Stimulated activated CD4-positive, alpha-beta T cell treated with anti-CD3 and anti-CD28 coated beads, TNF-alpha, amount 100 ng/mL, for 1 hour (primary cell): Measurements from ENCODE around the gene STEAP3.

ENCODE experiments used
- DNase-seq, 3 donors: peaks; one replicate each; pipeline ENCODE4 v3.0.0-alpha.2; 2020; ENCODE audit warnings: low read depth in 3 of 3, low spot score in 1 of 3

STEAP3 gene, protein sequence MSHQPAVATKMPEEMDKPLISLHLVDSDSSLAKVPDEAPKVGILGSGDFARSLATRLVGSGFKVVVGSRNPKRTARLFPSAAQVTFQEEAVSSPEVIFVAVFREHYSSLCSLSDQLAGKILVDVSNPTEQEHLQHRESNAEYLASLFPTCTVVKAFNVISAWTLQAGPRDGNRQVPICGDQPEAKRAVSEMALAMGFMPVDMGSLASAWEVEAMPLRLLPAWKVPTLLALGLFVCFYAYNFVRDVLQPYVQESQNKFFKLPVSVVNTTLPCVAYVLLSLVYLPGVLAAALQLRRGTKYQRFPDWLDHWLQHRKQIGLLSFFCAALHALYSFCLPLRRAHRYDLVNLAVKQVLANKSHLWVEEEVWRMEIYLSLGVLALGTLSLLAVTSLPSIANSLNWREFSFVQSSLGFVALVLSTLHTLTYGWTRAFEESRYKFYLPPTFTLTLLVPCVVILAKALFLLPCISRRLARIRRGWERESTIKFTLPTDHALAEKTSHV

DNA sequence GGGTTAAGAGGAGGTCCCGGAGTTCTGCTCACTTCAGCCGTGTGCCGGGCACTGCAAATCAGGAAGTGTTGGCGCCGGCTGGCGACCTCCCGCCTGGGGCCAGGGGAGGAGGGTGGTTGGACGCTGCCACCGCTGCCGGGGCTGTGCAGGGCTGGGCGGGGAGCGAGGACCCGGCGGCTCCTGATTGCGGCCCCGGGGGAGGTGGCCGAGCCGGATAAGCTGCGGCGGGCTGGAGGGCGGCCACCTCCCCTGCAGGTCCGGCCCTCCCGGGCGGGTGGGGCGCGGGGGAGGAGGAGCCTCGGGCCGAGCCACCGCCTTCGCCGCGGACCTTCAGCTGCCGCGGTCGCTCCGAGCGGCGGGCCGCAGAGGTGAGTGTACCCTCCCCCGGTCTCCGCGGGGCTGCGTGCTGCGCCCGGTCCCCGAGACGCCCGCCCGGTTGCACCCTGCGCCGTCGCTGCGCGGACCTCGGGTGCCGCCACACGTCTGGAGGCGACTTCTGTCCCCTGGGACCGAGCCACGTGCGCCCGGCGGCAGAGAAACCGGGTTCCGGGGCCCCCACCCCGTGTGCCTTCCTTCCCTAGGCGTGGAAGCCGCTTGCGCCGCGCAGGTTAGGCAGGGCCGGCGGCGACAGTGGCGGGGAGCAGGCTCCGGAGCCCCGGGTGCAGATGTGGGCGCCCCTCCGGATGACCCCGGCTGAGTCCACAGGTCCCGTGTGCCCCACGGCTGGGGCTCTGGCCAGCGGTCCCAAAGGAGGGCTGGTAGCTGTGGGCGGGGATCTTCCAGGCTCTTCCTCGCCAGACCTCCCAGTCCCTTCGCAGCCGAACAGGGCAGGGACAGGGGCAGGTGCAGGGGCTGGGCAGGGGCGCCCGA, at the start of gene STEAP3:
Gene STEAP3 (plus strand): TSS at position 314 of the 870 bp plus-strand sequence. CDS start 7,179 bp downstream, outside the sequence.
- no peak for DNase-seq

DNA sequence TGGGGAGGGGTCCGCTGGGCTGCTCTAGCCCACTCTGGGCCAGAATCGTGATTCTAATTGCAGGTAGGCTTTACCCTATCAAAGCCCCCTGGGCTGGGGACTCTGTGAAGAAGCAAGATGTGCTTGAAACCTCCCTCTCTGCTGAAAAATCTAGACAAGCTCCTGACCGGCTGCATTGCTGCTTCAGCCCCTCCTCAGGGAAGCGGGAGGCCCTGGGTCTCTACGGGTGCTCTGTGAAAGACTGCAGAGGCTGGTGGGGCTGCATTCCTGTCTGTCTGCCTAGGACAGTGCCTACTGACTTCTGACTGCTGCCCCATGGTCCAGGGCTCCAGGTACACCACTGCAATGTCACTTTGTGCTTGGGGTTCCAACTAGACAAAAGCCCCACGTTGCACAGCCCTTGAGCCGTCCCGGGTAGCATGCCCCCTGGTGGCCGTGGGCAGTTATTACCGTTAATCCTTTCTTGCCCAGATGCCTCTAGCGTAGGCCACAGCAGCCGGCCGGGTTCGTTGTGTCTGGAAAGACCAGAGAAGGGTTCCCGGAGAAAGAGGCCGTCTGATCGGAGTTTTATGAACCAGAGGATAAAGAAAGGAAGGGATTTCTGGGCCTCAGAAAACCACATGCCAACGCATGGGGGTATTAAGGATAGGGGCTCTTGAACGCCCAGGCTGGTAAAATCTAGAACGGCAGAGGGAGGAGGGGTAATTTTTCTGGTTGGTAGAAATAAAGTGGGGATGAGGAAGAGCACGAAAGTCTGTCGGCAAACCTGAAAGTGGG, 49.2 kb upstream of the STEAP3 start:
- DNase-seq = peak; percentile 14 to 44 (median 20)

DNA sequence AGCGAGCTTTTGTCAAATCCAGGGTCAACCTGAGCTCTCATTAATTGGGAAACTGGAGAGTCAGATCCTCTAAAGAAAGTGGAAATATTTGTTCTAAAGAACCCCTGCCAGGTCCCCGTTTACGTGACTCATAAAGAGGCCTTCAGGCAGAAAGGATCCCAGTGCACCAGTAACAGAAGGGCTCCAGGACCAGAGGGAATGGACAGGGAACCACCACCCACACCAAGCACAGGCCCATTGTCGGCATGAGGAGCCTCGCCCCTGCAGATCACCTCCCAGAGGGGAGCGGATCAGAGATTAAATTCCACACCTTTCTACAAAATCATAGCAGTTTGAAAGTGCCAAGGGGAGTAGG, 48.7 kb upstream of the STEAP3 start:
- no peak for DNase-seq

DNA sequence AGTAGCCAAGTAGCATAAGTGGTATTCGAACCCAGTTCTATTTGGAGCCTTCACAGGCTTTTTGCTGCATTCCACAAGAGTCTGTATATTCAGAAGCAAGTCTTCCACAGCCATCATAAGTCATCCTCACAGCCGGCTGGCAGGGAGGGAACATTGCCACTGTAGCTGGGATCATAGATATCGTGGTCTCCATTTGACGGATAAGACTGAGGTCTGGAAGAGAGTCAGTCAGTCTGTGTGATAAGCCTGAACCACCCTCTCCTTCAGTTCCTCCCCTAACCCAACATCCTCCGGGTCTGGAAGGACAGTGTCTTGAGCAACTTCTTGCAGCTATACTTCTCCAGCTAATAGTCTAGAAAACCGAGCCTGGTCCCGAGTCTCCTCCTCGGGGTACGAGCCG, 48.1 kb upstream of the STEAP3 start:
- DNase-seq = no peak

DNA sequence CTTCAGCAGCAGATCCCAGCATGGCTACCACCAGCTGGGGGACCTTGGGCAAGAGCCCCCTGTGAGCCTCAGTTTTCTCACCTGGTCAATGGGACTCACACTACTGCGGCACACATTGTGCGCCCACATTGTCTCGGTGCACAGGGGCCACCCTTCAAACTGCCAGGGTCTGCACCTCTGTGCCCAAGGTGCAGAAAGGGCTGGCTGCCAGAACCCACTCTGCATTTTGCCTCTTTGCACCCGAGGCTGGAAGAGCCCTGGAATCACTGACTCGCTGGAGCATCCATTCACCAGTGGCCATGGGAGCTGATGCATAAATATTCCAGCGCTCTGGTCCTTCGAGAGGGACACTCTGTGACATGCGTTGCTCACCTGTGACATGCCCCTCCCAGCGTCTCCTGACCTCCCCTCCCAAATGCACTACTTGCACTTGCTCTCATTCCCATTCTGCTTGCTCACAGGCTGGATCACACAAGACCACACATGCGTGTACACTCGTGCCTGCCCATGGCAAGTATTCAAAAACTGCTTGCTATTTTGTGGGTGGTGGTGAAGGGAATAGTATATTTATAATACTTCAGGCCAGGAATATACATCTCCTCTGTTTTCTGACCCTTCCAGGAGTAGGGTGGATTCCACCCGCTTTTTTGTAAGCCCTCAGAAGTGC, 46.3 kb upstream of the STEAP3 start:
- no peak for DNase-seq

DNA sequence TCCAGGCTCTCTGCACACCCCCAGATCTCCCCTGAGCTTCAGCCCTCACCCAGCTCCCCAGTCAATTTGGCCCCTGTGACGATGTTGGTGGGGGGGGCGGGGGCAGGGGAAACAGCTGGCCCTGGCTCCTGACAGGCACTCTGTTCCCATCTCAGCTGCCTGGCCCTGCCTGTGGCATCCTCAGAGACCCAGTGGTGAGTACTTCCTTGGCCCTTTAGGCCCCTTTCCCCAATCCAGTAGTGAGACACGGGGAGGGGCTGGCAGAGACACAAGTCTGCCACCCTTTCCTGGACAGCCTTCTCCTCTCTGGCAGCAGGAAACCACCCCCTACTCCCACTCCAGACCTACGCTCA, 45.8 kb upstream of the STEAP3 start:
- DNase-seq = no peak

DNA sequence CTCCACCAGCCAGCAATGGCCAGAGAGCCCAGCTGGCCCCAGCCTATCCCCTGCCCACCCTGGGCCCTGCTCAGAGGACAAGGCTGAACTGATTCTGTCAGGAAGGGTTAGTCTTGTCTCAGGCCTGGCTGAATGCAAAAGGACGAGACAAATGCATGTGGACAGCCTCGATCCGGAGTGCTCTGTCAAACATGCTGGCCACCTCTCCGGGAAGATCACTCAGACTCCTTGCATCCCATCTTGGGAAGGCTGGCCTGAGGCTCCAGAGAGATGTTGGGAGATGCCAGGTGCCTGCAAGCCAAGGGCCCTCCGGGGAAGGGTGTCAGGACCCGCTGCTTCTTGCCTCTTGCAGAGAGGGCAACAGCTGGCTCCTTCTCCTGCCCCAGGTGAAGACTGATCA, 44.9 kb upstream of the STEAP3 start:
- no peak for DNase-seq

DNA sequence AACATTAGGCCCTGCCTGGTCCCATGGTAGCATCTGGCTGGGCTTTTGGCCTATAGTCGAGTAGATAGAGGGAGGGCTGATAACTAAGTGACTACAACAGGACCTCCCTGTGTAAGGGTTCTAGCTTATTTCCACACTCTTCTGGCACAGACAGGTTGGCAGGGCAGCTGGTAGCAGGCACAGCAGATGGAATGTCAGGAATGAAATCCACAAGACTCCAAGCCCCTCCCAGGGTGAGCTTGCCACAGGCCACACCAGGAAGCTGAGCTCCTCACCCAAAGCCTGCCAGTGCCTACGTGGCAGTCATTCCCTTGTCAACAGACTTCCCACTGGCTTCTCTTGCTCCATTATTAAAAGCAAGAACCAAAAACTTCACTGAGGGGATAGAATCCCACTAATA, 44.4 kb upstream of the STEAP3 start:
- DNase-seq = no peak

DNA sequence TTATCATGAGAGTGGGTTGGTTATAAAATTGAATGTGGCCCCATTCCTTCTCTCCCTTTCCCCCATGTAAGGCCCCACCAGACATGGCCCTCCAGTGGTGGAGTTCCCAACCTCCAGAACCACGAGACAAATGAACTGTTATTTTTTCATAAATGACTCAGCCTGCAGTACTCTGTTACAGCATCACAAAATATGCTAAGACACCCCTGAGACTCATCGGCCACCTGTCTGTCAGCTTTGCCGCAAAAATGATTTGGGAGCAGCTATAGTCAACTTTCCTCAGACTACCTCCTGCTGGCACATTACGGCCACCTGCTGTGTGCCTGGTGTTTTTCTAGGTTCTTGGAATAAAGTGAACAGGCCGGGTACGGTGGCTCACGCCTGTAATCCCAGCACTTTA, 43.6 kb upstream of the STEAP3 start:
- no peak for DNase-seq

DNA sequence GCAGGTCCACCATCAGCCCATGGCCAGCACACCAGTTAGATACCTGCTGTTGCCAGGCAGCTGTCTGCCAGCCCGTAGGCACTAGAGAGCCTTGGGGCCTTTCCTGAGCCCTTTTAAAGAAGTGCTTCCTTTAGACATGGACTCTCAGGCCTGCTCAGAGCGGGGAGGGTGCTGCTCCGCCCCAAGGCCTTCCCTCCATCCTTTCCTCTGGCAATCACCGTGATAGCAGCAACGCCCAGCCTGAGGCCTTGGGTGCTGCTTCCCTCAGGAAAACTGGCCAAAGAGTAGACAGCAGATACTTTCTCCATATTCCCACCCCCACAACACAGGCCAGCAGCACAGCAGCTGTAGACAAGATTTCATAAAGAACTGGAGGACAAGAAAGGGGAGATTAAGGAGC, 42.7 kb upstream of the STEAP3 start:
- no peak for DNase-seq

DNA sequence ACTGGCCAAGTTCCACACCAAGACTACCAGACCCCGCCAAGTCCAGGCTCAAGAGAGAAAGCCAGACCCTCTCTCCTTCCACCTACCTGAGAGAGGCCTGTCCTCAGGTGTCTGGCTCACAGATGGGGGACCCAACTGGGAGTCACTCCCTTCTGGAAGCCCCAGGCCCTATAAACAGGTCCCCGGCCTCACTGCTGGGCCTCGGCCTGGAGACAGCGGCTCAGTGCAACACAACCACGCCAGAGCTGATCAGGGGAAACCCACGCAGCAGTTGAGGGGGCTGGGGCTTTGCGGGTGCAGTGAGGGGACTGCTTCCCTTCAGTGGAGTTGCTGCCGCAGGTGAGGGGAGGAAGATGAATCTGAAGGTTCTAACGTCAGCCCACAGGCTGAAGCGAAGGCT, 42.2 kb upstream of the STEAP3 start:
- no peak for DNase-seq

DNA sequence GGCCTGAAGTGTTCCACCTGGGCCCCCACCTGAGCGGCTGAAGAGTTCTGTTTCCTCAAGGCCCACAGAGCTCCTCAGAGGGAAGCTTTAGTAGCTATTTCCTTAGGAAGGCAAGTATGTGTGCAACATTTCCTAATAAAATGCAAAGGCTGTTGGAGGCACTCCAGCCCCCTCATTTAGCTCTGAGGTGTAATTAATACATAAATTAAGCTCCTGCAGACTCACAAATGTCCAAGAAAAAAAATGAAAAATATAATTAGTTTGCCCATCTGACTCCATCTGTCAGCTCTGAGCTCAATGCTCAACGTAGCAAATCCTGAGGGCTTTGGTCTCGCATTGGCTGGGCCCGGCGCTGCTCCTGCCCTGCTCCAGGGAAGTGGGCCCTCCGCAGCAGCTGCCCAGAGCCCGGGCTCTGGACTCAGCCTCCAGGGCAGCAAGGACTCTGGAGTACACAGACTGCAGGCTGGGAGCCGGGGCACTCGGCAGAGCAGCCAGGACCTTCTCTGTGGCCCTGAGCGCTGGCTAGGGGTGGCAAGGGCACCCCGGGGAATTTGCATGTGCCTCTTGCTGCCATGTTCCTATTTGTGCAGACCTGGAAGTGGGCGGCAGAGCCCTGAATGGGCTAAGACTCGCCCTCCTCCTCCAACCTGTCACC, 41.7 kb upstream of the STEAP3 start:
- no peak for DNase-seq

DNA sequence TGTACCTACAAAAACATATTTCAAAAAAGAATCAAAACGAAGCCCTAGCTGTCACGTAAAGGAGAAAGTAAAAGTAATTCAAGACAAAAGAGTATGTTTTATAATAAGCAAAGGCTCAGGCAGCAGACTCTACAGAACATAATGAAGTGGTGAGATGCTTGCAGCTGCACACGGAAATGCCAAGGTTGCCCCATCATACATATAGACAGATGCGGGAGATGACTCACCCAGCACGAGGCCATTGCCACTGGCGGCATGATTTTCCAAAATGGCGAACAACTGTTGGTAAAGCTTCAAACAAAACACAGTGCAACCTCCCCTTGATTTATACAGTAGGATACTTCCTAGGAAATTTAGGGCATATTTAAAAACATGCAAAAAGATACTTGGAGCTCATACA, 39.1 kb upstream of the STEAP3 start:
- no peak for DNase-seq

DNA sequence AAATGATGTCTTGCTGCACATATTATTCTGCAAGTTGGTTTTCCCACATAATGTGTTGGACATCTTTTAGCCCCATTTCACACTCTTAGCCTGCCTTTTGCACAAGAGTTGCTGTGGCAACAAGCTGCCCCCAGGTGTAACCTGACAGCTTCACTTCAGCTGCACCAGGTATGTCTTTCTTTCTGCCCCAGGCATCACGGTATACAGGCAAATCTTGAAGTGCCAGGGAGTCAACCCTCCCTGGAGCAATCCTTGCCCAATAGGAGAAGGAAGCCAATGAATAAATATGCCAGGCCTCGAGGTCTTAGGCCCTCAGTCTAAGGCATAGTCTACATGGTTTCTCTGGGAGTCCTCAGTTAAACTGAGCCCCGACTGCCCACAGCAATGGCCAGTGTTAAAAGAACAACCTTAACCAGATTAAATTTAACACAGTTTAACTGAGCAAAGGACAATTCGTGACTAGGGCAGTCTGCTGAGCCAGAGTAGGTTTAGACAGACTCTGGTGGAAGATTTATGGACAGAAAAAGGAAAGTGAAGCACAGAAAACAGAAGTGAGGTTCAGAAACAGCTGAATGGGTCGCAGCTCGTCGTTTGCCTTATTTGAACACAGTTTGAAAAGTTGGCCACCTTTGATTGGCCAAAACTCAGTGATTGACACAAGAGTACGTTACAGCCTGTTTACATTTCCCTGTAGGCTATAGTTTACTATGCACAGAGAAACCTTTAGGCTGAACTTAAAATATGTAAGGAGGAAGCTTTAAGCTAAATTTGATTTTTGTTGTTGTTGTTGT, 33.1 kb upstream of the STEAP3 start:
- DNase-seq = no peak

DNA sequence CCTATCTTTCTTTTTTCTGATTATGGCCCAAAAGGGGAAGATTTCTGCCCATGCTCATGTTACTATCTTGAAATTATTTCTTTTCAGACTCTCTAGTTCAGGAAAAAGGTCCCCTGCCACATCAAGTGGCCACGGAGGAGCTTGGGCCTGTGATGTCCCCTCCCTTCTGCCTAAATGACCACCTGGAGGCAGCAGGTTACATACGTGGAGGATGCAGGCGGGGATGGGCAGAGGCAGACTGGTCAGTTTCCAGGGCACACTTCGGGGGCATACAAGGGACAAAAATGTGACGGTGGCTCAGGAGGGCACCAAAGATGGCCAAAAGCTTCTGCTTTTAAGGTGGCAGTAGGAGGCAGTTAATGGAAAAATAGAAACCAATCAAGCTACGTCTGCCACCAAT, 30.7 kb upstream of the STEAP3 start:
- DNase-seq = no peak

DNA sequence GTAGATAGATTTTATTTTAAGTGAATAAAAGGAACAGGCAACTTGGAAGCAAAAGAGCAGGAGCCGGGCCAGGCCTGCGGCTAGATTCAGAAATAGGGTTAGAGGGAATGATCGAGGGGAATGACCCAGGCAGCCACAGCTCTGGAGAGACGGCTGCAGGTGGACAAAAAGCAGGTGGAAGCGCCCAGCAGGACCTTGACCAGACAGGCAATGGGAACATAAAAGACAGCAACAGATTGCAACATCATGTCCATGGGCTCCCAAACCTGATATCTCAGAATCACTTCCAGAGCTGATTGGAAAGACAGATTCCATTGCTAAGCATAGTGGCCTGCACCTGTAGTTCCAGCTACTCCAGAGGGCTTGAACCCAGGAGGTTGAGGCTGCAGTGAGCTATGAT, 28.6 kb upstream of the STEAP3 start:
- no peak for DNase-seq

DNA sequence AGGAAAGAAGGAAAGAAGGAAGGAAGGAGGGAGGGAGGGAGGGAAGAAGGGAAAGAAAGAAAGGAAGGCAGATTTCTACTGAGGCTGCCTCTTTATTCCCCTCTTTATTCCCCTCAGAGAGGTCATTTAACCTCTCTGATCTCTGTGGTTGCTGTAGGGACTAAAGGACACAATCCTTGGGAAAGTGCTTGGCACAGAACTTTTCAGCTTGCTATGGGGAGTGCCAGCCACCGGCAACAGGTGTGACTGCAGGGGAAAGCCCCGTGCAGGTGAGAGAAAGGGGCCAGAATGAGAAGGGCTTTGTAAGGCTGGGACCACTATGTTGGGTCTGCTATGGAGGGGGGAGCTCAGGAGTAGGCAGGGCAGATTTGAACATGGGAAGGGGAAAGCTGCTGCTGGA, 27.7 kb upstream of the STEAP3 start:
- no peak for DNase-seq

DNA sequence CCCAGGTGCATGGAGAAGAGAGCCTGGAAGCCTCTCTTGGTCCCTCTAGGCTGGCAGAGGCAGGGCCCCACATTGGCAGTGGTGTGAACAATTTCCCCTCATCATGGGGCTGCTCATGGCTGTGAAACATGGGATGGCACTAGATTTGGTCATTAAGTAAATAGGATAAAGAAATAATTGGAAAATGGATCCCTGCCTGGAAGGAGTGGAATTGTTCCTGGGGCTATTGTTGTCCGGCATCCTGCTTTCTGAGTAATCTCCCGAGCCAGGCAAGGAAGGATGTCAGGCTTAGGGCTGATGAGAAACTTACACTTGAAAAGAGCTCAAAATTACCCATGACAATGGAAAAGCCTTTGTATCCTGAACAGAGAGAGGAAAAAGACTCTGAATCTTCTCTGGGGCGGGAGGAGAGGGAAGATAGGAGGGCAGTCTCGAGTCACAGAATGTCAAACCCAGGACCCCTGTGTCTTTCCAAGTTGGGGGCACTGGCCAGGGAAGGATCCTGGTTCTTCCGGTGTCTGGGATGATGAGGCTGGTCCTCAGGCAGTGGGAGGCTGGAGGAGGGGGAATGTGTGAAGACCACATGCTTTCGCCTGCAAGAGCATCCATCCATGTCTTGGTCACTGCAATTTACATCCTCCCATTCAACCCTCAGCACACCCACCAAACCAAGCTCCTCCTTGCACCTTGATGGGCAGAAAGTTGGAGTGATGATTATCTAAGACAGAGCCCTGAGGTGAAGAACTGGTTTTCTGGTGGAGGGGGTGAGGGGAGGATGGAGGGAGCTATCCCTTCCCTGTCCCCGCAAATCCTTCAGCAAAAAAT, 27.1 kb upstream of the STEAP3 start:
- DNase-seq = no peak

DNA sequence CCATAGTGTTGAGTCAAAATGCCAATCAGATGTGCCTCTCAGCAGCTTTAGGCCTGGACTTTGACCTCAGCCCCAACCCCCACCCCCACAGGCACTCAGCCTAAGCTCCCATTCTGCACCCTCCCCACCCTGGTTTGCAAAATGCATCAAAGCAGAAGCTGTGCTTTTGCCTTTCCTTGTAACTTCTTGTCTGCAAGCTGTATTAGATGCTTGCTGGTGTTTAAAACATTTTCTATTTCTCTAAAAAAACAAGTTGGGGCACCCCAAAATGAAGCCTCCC, 26.6 kb upstream of the STEAP3 start:
- DNase-seq = no peak
